Mesenteric fat pad (tissue), 1 donor: ENCODE results near the gene SNRK. TPM values are rescaled to one million over a fixed set of nuclear protein-coding genes. Genes with fewer than 3 reads are reported as not detected.

Source experiments
- DNase-seq: peaks from one replicate; pipeline ENCODE4 v3.0.0-alpha.2; 2020; ENCODE audit warnings: low spot score
- total RNA-seq: library from RNA; stranded (reverse); fragmentation: NEBNext Ultra II Directional; extraction: Animal tissue kit (Norgen Biotek cat#: 25700); gene quantifications from one replicate; pipeline ENCODE4 v1.2.1, GENCODE V29; 2021
- donor health status: DM: yes; HTN: yes; CAD: no.

SNRK gene
- total RNA-seq, 1 donor from 2014 or later: 59.1 TPM

DNA sequence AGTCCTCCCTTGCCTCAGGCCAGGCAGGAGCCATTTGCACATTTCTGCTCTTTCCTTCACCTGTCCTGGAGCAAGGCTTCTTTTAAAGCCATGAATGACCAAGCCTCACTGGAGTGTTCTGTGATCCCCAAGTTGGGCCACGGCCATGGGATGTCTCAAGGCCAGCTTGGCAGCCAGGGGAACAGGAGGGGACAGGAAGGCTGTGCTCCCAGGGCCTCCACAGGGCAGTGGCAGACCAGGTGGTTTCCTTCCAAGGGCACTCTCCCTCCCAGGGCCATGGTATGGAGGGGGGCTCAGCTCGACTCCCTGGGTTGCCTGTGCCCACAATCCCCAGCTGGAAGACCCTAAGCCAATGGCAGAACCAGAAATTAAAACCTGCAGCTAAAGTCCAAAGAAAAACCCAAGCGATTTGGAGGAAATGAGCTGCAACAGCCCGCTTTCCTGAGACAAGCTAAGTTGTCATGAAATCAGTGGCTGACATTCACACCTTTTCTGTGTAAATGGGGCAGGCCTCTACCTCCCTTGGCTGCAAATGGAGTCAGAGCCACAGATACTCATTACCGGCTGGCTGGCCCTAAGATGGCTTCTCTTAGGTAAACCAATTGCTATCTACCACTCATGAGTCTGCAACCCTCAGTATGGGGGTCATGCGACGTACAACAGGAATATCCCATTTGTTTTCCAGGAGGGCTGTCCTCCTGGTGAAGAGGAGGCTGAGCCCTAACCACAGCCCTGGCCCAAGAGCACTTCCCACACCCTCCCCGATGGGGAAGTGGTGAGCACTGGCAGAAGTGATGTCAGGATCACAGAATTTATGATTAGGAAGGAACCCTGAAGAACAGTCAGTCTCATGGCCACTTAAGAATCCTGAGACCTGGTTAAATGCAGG is 83.3 kb downstream of the SNRK start:
- no peak for DNase-seq

DNA sequence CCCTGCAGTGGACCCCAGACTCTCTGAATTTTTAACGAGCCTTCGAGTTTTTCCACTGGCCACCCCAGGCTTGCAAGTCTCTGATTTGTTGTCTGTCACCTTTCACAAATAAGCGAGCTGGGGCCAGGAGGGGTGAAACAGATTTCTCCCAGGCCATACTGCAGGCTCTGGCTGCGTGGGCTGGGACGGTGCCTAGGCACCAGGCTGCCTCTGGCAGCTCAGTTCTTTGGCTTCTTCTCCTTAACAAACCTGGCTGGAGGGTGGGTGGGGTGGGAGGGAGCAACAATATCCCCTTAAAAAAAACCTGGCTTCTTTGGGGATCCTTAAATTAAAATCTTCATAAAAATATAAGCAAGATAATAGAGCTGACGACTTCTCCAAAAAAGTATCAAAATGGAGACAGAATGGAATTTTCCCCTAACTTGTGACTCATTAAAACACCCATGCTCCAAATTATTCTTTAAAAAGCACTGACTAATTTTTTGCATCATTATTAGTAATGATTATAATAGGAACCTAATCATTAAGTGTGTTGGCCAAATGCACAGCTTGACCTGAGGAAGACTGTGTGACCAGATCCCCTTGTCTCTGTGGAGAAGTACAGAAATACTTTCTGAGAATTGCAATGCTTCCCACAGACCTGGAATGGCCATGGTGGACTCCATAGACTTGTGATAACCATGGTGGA is 84.1 kb downstream of the SNRK start:
- DNase-seq: no peak

DNA sequence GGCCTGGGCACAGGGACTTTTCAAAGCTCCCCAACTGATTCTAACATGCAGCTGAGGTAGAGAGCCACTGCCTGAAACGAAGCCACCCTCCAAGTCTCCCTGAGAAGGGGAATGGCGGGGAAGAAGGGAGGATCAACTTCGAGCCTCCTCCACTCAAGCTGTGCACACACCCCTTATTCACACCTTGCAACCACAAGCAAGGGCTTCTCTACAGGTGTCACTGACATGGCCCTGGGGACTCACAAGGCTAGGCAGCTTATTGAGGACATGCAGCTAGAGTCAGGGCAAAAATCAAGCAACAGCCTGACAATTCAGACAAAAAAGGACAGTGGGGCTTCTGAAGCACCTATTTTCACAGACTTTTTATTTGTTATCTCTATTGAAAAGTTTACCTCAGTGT is 85.2 kb downstream of the SNRK start:
- DNase-seq: no peak

DNA sequence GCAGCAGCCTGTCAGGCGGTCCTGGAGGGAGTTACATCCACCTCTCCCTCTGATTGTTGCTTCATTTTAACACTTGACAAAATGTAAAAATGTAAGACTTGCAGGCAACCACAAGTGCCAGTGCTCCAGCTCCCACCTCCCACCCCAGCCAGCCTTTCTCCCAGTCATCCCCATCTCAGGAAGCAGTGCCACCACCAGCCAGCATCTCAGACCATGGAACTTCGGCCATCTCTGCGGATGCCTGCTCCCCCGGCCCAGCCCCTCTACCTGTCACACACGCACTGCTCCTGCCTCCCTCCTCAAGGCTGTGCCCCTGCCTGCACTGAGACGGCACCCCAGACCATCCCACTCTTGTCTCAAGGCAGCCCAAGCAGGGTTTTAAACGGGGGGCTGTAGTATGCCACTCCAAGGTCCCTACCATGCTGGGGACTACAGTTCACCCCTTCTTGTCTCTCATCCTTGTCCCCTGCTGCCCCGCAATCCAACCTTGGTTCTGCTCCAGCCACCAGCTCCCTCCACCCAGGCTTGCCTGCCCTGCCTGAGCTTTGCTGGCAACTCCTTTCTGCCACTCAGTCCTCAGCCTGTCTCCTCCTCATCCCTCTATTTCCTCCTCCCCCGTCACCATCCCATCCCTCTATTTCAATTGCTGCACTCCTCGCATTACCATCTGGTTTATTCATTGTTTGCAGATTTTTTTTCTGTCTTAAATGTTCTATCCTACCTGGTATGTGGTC is 85.8 kb downstream of the SNRK start:
- no peak for DNase-seq

DNA sequence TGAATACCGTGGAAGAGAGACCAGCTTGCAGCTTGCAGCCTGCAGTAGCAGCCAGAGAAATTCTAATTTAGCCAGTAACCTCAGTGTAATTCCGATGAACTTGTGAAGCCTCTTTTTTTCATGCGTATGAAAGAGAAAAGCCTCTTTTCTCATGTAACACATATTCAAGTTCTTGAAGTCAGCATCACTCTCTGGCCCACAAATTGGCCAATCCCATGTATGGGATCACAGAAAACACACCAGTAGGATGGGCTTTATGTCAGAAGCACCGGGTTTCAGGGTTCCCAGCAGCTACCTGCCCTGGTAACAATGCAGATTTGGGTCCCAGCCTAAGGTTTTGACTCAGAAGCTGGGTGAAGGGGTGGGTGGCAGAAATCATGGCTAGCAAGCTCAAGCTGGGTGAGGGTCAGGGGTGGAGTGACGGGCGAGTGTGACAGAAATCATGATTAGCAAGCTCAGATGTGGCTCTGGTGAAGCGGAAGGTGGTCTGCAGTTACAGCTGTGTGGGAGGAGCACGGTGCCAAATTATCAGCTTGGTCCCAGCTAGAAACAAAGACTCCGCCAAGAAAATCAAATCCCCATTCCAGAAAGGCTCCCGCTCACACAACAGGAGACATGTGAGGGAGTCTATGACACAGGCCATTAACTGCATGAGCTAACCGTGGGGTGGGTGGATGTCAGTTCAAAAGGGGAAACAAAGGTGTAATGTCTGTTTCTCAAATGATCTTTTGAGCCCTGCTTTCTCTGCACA is 86.6 kb downstream of the SNRK start:
- no peak for DNase-seq

DNA sequence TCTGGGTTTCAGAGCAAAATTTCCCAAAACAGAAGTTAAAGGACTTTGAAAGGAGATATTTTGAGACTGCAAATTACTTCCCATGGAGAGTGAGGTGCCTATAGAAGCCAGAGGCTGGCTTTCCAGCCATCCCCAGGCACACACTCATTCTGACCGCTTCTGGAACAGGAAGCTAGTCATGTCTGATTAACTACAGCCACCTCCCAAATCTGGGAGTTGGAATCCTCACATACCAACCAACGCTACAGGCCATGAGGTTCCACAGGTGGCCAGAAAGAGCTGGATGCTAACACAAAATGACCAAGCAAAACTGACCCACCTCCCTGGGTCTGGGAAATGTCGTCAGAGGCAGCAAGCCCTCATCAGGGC is 87.2 kb downstream of the SNRK start:
- no peak for DNase-seq

DNA sequence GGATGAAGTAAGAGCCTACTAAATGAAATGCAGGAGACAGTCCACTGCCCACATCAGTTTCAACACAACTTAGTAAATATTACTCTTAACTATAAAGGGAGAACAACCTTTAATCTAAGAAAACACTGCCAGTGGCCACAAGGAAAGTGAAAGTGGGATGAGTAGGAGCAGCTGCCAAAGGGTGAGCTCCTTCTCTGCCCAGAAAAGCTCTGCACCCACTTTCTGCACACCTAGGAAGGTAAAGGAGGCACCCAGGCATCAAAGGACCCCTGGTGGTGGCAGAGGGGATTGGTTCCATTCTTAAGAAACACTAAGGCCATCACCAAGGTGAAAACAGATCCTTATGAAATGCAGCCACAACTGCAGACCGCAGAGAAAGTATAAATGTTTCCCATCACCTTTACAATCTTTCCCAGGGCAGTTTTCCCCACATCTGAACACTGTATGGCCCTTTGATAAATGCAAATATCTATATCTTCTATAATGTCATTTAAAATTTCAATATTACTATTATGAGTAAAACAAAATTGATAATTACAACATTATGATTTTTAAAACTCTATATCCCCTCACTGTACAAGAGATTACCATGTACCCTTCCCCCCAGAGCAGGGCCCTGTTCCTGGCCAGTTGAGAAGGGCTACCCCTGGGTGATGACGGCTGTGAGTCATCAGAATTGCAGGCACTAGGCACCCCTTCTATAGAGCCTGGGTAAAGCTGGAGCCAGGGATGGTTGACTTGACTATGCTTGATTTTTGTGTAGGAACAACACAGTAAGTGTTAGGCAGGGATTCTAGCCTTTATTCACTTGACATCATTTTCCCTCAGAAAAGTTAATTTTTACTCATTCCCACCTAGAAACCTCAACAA is 92.0 kb downstream of the SNRK start:
- no peak for DNase-seq

DNA sequence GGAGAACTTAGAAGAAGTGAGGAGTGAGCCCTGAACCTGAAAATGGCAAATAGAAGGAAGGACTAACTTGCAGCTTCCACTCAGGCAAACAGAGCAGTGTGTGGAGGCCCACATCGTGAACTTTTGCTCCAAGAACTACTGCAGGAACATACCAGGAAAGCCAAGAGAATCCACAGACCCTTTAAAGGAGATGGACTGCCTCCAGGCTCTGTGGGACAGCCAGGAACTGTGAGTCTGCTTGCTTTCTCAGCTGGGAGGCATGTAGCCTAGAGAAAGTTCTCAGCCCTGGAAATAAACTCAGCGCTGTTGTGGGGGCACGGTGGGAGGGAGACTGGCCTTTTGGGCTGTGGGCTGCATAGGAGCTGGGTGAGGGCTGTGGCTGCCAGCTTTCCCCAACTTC is 93.0 kb downstream of the SNRK start:
- DNase-seq: no peak

DNA sequence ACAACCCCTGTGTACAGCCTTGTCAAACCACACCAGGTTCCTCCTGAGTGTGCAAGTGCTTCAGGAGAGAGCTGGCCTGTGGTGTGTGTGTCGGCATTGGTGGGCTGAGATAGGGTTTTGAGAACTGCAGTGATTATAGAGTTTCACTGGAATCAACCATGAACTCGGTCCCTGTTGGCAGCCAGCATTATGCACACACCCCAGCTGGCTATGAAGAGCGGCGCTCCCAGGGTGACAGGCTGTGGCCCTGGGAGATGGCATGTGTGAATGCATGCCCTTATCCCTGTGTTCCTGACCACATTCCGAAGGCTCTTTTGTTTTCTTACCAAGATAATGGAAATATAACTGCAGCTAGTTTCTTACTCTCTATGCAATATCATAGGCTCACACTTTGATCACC is 101.8 kb downstream of the SNRK start:
- no peak for DNase-seq

DNA sequence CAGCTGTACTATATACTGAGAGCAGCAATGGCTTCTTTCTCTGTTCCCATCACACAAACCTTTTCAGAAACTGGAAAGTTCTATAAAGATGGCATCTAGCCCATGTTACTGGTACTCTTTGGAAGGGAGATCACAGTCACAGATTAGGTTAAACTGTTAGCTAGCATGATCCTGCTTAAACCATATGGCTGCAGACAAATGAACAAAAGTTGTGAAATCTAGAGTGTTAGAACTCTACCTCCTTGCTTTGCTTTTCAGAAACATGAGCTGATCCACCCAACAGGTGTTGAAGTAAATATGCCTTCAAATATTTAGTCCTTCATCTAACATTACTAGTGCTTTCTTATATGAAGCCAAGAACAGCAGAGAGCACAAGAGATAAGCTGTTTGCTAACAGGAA is 102.6 kb downstream of the SNRK start:
- DNase-seq: no peak

DNA sequence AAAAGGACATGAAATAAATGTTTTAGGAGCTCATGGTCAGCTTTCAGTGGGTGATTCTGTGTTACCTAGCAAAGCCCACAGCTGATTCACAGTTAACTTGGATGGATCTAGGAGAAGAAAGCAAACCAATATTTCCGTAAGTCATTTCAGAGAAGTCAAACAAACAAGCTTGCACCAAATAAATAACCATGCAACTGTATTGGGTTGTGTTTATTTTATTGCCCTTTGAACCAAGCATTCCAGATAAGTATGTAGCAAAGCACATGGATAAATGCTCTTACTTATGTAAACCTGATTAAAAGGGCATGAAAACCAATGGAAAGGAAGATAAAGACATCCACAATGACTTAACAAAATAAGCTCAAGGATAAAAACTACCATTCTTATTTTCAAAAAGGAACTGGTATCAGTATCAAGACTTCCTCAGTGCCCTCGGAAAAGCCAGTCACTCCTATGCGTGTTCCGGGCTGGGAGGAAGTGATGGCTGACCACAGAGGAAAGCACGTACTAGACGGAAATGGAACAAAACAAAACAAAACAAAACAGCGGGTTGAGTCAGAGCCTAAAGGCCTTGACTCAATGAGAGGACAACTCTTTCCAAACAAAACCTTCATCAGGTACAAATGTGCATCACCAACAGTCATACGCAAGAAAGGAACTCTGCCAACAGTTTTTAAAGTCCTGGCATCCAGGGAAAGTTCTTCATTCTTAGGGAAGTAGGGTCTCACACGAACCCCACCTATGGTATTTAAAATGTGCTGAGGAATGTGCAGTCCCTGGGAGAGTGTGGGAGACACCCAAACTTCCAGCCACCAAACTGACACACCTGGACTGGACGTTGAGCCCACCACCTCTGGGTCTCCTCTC is 103.3 kb downstream of the SNRK start:
- no peak for DNase-seq

DNA sequence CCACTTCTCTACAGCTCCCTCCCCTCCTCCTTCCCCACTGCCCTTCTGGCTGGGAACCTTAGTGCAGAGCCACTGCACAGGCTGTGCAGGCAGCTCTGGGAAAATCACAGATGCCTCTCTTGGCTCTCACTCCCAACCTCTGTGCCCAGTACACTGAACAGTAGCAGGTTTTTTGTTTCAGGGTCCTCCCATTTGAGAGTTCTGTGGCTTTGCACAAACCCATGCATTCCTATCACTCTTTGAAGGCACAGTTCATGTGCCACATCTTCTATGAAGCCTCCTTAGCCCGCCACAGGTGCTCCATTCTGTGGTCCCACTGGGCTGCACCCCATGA is 103.9 kb downstream of the SNRK start:
- DNase-seq: no peak

DNA sequence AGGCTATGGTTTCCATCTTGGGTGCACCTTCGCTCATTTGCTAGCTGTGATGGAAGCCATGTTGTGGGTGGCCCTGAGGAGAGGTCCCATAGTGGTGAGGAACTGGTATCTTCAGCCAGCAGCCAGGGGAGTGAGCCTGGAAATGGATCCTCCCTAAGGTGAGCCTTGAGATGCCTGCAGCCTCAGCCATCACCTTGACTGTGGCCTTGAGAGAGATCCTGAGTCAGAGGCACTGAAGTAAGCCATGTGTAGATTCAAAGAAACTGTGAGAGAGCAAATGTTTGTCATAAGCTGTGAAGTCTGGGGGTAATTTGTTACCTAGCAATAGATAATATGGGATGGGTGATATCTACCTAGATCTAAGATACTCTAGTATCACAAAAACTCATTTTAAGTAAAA is 105.3 kb downstream of the SNRK start:
- no peak for DNase-seq

DNA sequence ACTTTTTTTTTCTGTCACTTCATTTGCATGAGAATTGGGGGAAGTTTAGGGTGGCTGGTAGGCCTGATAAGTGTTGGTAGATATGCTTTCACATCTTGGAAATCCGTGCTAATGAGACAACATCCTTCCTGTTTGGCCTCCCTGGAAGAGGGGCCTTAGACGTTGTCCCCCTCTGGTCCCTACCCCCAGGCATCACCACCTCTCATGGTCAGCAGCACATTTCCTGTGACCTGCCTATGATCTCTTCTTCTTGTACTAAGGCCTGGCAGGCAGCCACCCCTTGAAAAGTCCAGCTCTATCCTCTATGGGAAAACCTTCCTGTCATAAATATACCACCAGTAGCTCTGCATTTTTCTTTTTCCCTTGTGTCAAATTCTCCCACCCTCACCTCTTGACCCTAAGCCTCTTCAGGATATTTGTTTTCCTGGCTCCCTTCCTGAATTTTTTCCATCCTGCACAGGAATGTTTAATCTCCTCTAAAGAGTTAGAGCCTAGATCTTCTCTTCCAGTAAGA is 107.8 kb downstream of the SNRK start:
- no peak for DNase-seq

DNA sequence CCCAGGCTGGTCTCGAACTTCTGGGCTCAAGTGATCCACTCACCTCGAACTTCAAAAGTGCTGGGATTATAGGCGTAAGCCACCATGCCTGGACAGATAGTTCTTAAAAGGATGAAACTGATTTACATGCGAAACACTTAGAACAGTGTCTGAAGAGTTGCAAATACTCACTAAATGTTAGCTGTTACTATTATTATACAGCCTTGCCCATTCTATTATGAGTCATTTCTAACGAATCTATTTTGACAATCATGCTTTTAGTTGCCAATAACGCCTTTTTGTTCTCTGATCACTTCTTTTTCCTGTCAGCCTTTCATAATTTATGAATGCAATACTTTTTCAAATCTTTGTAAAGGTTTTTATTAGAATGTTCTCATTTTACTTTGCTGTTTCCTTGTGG is 112.7 kb downstream of the SNRK start:
- DNase-seq: no peak

DNA sequence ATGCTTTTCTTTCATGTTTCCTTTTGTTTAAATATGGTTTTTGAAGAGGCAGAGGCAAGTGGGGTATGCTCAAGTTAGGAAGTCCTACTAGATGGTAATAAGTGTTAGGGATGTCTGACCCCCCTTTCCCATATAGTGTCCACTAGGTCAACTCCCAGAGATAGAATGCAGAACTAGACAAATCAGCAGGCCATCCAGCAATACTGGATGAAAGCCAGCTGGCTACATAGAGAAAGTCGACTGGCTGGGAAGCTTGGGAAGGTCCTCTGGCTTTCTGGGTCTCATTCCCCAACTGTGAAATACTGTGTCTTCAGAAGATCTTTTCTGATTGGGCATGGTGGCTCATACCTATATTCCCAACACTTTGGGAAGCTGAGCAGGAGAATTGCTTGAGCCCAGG is 113.8 kb downstream of the SNRK start:
- DNase-seq: no peak
